Right atrium auricular region (tissue), 2 donors: ENCODE data around the gene PRIM2. TPM values are rescaled to one million over a fixed set of nuclear protein-coding genes. Genes with fewer than 3 reads are reported as not detected.
"Not testable (repeated sequence)": the region's sequence is repeated elsewhere in the genome, so short reads cannot be mapped to it uniquely, and the experiment has no call there.

Experiments
- DNase-seq: peaks from one replicate; pipeline ENCODE4 v3.0.0-alpha.2; 2019; ENCODE audit warnings: low spot score
- H3K27ac ChIP-seq, 2 donors: fragments of 200-600 bp; sonication (generic); 1 replicate in 1 of 2; 2 replicates in 1 of 2; pipeline ENCODE4 v1.5.1; 2016 to 2019
- H3K27me3 ChIP-seq, 2 donors: fragments of 200-600 bp; sonication (generic); one replicate each; pipeline versions ENCODE4 v1.5.1 to v1.6.0; 2017 to 2019
- H3K36me3 ChIP-seq: fragments of 200-600 bp; sonication (generic); one replicate; pipeline ENCODE4 v1.5.1; 2016
- H3K4me1 ChIP-seq, 2 donors: fragments of 200-600 bp; sonication (generic); one replicate each; pipeline versions ENCODE4 v1.5.1 to v1.6.0; 2017 to 2019
- H3K4me3 ChIP-seq, 2 donors: fragments of 200-600 bp; sonication (generic); 1 replicate in 1 of 2; 2 replicates in 1 of 2; pipeline ENCODE4 v1.5.1; 2017 to 2019; ENCODE audit warnings: mild to moderate bottlenecking in 1 of 2, moderate library complexity in 1 of 2
- H3K9me3 ChIP-seq, 2 donors: fragments of 200-600 bp; sonication (generic); one replicate each; pipeline ENCODE4 v1.5.1; 2019
- total RNA-seq, 2 donors: library from RNA; depleted of rRNA; stranded (reverse); fragments of >200 nt; gene quantifications; one replicate each; pipeline ENCODE4 v1.1.0, GENCODE V29; 2016

PRIM2 gene
- total RNA-seq, 2 donors from 2014 or later: 2.8 to 4.3 TPM

DNA sequence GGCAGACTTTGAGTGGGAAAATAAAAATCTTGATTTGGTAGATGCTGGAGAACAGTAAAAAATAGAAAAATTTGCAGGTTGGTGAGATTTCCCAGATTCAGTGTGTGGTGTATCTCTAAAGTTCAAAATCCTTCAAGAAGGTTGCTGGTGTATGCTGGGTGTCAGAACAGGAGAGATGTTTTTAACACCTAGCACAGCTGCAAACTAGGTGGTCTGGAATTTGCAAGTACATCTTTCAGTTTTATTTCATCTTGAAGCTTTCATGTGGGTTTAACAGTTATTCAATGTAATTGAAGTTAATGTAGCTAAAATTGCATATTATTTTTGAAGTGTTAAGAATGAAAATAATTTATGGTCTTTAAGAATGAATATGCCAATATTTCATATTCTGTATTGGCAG lies 40.9 kb downstream of the PRIM2 start:
- H3K9me3 ChIP-seq, H3K27ac ChIP-seq, H3K36me3 ChIP-seq, H3K27me3 ChIP-seq, DNase-seq, H3K4me3 ChIP-seq, H3K4me1 ChIP-seq: not testable (repeated sequence)

DNA sequence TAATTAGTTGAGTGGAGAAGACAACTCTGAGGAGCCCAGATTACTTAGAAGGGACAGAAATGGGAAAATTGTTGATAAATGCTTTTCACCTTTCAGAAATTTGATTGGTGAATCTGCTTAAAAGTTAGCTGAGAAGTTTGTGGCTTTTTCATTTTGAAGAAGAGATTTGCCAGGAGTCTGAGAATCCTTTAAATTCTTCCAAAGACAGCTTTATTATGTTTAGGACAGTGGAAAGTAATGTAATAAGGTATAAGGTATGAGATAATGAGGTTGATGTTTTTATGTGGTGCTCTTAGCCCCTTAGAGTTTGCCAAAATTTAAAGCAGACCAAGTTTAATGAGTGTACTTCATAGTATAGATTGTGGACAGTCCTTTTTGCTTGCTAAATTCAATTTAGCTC lies 42.3 kb downstream of the PRIM2 start:
- H3K4me3 ChIP-seq, H3K27ac ChIP-seq, H3K36me3 ChIP-seq, DNase-seq, H3K27me3 ChIP-seq, H3K9me3 ChIP-seq, H3K4me1 ChIP-seq: not testable (repeated sequence)

DNA sequence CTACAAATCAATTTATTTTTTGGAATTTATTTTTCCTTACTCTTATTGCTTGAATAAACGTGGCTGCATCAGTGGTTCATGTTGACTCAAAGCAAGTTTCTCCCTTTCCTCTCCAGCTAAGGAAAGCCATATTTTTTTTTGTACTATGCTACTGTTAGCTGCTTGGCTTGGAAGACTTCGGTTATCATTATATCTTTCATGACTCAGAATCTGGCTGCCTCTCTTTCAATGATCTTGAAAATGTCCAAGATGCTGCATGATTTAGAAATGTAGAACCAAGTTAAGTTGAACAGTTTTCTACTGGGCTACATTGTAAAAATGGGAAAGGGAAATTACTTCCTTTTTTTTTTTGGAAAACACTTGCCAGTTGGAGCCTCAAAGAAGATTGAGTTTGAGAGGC lies 44.9 kb downstream of the PRIM2 start:
- not testable (repeated sequence) for H3K27me3 ChIP-seq, H3K9me3 ChIP-seq, H3K36me3 ChIP-seq, DNase-seq, H3K4me3 ChIP-seq, H3K4me1 ChIP-seq, H3K27ac ChIP-seq

DNA sequence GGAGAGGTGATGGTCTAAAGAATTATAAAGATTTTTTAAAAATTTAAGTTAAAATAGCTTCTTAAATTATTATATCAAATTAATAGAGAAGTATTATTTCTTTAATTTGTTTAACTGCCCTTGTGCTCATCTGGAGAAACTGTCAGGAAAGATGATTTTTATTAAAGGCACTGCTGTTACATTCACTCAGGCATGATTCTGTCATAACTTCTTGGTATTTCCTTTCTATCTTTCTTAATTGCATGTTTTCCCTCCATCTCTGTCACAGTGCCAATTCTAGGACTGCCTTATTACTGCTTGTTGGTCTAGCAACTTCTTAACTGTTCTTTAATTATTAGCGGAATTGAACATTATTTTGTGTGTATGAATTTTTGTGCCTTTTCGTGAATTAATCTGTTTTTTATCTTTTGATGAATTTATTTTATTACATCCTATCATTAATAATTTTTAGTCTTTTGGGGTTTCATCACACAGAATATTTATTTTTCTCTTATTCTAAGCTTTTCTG lies 47.7 kb downstream of the PRIM2 start:
- H3K4me1 ChIP-seq: not testable (repeated sequence)

DNA sequence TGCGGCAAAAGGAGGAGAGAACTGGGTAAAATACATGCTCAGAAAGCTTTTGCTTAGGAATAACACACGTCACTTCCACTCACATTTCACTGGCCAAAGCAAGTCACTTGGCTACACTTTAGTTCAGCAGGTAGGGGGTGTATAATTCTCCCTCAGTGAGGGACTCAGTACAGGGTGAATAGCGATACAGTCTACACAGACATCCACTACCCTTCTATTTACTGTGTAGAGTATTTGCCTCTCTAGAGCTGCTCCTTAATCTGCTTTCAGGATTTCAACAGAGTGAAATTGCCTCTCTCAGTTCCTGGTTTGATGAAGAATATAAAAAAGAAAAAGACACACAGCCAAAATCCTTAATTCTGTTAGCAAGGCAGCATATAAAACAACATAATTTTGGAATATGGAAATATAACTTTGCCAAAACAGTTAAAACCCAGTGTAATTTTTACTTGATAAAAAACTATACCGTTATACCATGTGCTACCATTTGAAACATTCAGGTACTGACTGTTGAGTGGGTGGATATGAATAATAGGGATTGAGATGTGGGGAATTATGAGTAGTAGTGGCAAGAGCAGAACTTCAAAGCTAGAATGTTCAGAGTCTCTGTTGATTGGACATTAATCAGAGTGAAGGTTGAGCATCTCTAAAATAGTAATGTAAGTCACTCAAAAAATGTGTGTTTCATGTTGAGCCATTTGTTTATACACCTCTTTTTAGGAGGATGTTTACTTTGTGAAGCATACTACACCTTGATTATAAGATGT lies 51.7 kb downstream of the PRIM2 start:
- H3K27me3 ChIP-seq, H3K9me3 ChIP-seq, DNase-seq, H3K36me3 ChIP-seq, H3K4me1 ChIP-seq, H3K27ac ChIP-seq, H3K4me3 ChIP-seq: not testable (repeated sequence)

More for the DNA sequence above, 47.7 kb downstream of the PRIM2 start:
- not testable (repeated sequence) for H3K36me3 ChIP-seq, DNase-seq, H3K27me3 ChIP-seq, H3K27ac ChIP-seq, H3K4me3 ChIP-seq, H3K9me3 ChIP-seq

DNA sequence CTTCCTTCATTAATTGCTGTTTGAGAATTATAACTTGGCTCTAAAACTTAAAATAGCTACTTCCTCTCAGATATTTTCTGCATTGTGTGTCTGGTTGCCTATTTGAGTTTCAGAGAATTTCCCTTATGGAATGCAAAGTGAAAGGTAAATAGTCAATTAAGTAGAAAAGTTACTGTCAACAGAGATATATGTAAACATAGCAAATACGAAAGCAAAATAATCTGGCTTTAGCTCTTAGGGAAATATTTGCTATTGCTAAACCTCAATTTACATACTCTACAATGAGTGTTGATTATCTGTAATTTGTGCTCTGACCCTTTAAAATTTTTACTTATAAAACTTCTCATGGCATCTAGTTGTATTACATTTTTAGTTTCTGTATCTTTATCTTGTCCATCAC lies 54.3 kb downstream of the PRIM2 start:
- not testable (repeated sequence) for H3K9me3 ChIP-seq, H3K27ac ChIP-seq, H3K27me3 ChIP-seq, DNase-seq, H3K4me3 ChIP-seq, H3K36me3 ChIP-seq, H3K4me1 ChIP-seq

DNA sequence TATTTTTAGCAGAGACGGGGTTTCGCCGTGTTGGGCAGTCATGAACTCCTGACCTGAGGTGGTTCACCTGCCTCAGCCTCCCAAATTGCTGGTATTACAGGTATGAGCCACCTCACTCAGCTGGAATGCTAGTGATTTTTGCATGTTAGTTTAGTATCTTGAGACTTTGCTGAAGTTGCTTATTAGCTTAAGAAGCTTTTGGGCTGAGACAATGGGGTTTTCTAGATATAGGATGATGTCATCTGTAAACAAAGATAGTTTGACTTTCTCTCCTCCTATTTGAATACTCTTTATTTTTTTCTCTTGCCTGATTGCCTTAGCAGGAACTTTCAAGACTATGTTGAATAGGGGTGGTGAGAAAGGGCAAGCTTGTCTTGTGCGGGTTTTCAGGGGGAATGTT lies 57.3 kb downstream of the PRIM2 start:
- H3K9me3 ChIP-seq, H3K4me3 ChIP-seq, H3K27me3 ChIP-seq, DNase-seq, H3K4me1 ChIP-seq, H3K27ac ChIP-seq, H3K36me3 ChIP-seq: not testable (repeated sequence)

DNA sequence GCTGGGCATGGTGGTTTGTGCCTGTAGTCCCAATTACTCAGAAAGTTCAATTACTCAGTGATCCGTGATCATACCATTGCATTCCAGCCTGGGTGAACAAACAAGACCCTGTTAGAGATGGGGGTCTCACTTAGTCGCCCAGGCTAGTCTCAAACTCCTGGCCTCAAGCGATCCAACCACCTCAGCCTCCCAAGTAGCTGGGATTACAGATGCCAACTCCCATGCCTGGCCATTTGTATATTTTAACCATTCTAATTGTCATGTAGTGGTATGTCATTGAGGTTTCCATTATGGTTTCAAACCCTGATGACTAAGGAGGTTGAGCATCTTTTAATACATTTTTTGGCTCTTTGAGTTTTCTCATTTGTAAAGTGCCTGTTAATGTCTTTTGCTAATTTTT lies 58.7 kb downstream of the PRIM2 start:
- not testable (repeated sequence) for H3K9me3 ChIP-seq, H3K36me3 ChIP-seq, DNase-seq, H3K4me3 ChIP-seq, H3K4me1 ChIP-seq, H3K27me3 ChIP-seq, H3K27ac ChIP-seq

DNA sequence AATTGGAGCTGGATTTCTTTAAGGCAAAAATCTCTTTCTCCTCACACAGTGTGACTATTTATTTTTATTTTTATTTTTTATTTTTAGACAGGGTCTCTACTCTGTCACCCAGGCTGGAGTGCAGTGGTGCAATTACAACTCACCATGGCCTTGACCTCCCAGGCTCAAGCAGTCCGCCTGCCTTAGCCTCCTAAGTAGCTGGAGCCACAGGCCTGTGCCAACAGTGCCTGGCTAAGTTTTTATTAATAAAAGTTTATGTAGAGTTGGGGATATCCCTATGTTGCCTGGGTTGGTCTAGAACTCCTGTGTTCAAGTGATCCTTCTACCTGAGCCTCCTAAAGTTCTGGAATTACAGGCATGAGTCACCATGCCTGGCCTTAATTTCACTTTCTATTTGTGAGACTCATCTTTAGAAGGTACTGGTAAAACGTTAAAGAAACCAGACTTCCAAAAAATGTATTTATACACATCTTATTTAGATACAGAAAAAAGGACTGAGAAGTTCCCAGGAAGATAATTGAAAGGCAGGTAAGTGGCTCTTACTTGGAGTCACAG lies 71.7 kb downstream of the PRIM2 start:
- DNase-seq, H3K4me3 ChIP-seq, H3K4me1 ChIP-seq, H3K27me3 ChIP-seq, H3K36me3 ChIP-seq, H3K27ac ChIP-seq, H3K9me3 ChIP-seq: not testable (repeated sequence)

DNA sequence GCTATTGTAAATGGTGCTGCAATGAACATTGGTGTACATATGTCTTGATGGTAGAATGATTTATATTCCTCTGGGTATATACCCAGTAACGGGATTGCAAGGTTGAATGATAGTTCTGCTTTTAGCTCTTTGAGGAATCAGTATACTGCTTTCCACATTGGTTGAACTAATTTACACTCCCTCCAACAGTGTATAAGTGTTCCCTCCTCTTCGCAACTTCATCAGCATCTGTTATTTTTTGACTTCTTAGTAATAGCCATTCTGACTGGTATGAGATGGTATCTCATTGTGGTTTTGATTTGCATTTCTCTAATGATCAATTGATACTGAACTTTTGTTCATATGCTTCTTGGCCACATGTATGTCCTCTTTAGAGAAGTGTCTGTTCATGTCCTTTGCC lies 73.4 kb downstream of the PRIM2 start:
- not testable (repeated sequence) for H3K36me3 ChIP-seq, H3K27ac ChIP-seq, H3K27me3 ChIP-seq, H3K4me1 ChIP-seq, DNase-seq, H3K4me3 ChIP-seq, H3K9me3 ChIP-seq

DNA sequence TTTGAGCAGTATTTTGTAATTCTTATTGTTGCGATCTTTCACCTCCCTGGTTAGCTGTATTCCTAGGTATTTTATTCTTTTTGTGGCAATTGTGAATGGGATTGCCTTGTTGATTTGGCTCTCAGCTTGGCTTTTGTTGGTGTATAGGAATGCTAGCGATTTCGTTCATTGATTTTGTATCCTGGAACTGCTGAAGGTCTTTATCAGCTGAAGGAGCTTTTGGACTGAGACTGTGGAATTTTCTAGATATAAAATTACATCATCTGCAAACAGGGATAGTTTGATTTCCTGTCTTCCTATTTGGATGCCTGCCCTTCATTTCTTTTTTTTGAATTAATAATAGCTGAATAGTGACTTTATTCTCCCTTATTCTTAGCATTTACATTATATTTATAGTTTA lies 74.6 kb downstream of the PRIM2 start:
- H3K27ac ChIP-seq, DNase-seq: not testable (repeated sequence)

DNA sequence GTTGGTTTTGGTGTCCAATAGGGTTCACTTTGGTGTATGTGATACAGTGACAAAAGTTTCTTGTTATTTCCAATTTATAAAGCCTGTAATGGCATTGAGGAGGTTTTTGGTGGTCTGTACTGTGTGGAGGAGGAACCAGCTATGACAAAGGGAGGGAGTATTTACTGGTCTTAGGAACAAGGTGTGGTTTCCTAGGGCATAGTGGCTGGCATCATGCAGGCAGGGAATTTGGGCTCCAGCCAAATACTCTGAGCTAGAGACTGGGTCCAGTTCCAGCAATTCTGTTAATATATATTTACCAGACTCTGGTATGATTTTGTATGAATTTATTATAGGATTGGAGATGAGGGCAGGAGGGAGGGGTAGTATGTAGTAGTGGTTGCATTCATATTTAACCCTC lies 101.9 kb downstream of the PRIM2 start:
- not testable (repeated sequence) for H3K27me3 ChIP-seq, H3K27ac ChIP-seq, H3K4me1 ChIP-seq, H3K4me3 ChIP-seq, DNase-seq, H3K36me3 ChIP-seq, H3K9me3 ChIP-seq

More for the DNA sequence above, 74.6 kb downstream of the PRIM2 start:
- not testable (repeated sequence) for H3K4me1 ChIP-seq, H3K4me3 ChIP-seq, H3K27me3 ChIP-seq, H3K36me3 ChIP-seq
- peaks cover 0 to 10% of the 10 kb centered on the region in 2 donors for H3K9me3 ChIP-seq
